H1 (cell line): Measurements from ENCODE around the gene BRD3OS.

Experiments
- CTCF ChIP-seq, 3 experiments: IDR thresholded peaks; 1 replicate in 2 of 3; 2 replicates in 1 of 3; pipeline versions ENCODE4 v1.5.1 to v1.6.1; 2011; ENCODE audit warnings: low read length in 3 of 3, mild to moderate bottlenecking in 3 of 3, inconsistent platforms in 2 of 3, low read depth in 1 of 3, moderate library complexity in 1 of 3; ENCODE audit not compliant: insufficient read depth in 1 of 3; ENCODE audit errors: control extremely low read depth in 1 of 3
- POLR2AphosphoS5 ChIP-seq: IDR thresholded peaks from 2 replicates; pipeline ENCODE4 v1.6.1; 2011; ENCODE audit warnings: low read depth, low read length
- SP1 ChIP-seq: IDR thresholded peaks from 2 replicates; pipeline ENCODE4 v1.6.1; 2011; ENCODE audit warnings: low read depth, low read length

- TF ChIP-seq CTCF (IDR thresholded peaks at IDR 0.05; ENCODE audit: control extremely low read depth in 1 of 3, insufficient read depth in 1 of 3, low read depth in 1 of 3, low read length in 3 of 3) (no peak), POLR2AphosphoS5 (no peak), SP1 (no peak)
Observed at GRCh38 chr9:134063571-134064450, 38.5 kb downstream of the BRD3OS start.
